HG02588 (cell line): ENCODE results near the gene CNGA4.
"Not testable (repeated sequence)": the region's sequence is repeated elsewhere in the genome, so short reads cannot be mapped to it uniquely, and the experiment has no call there.

Experiments used
- ATAC-seq: cut with Tn5 transposase; IDR thresholded peaks from one replicate; pipeline ENCODE4 v1.9.1; 2021; ENCODE audit warnings: mild to moderate bottlenecking, moderate library complexity; ENCODE audit not compliant: unreplicated experiment

The CNGA4 gene

GRCh38 chr11:6224421-6224820 lies 14.5 kb upstream of the CNGA4 start:
- ATAC-seq: no peak

- no peak for ATAC-seq
Measured at GRCh38 chr11:6225024-6225423, 13.9 kb upstream of the CNGA4 start.

GRCh38 chr11:6225896-6226295 lies 13.0 kb upstream of the CNGA4 start:
- no peak for ATAC-seq

- ATAC-seq: no peak
Measured at GRCh38 chr11:6228520-6228919, 10.4 kb upstream of the CNGA4 start.

- no peak for ATAC-seq
Measured at GRCh38 chr11:6229911-6230310, 9.0 kb upstream of the CNGA4 start.

GRCh38 chr11:6232899-6233298 lies 6.0 kb upstream of the CNGA4 start:
- no peak for ATAC-seq

GRCh38 chr11:6233984-6234386 lies 4.9 kb upstream of the CNGA4 start:
- ATAC-seq: no peak

GRCh38 chr11:6234387-6235107 lies 4.3 kb upstream of the CNGA4 start, which contains the start of gene FHIP1B:
Gene FHIP1B (minus strand): TSS chr11:6234636. CDS start chr11:6224516, 10,120 bp downstream.
- peak; percentile 94 for ATAC-seq

GRCh38 chr11:6237266-6237665 lies 1.6 kb upstream of the CNGA4 start:
- no peak for ATAC-seq

- ATAC-seq: no peak
Measured at GRCh38 chr11:6237761-6238302, 1.1 kb upstream of the CNGA4 start.

- ATAC-seq: no peak
Measured at GRCh38 chr11:6240139-6240538, 1.2 kb downstream of the CNGA4 start.

- no peak for ATAC-seq
Measured at GRCh38 chr11:6240781-6241180, 1.9 kb downstream of the CNGA4 start.

GRCh38 chr11:6241316-6241715 lies 2.4 kb downstream of the CNGA4 start:
- no peak for ATAC-seq

- no peak for ATAC-seq
Measured at GRCh38 chr11:6245536-6245935, 6.6 kb downstream of the CNGA4 start.

GRCh38 chr11:6248248-6248647 lies 9.4 kb downstream of the CNGA4 start:
- ATAC-seq: no peak

- ATAC-seq: not testable (repeated sequence)
Measured at GRCh38 chr11:6248897-6249296, 10.0 kb downstream of the CNGA4 start.

- no peak for ATAC-seq
Measured at GRCh38 chr11:6249770-6250555, 11.1 kb downstream of the CNGA4 start.

GRCh38 chr11:6251120-6251733 lies 12.3 kb downstream of the CNGA4 start:
- peak; percentile 69 for ATAC-seq

GRCh38 chr11:6251990-6252473 lies 13.1 kb downstream of the CNGA4 start:
- no peak for ATAC-seq

GRCh38 chr11:6253197-6253596 lies 14.3 kb downstream of the CNGA4 start:
- peak; percentile 54 for ATAC-seq

GRCh38 chr11:6258141-6258540 lies 19.3 kb downstream of the CNGA4 start:
- no peak for ATAC-seq
